GM12878 (cell line): Measurements from ENCODE around the gene HOATZ. TPM values are rescaled to one million over a fixed set of nuclear protein-coding genes. Genes with fewer than 3 reads are reported as not detected.

Experiments used
- BHLHE40 ChIP-seq, 2 experiments: fragments of 450-650 bp in 1 of 2; IDR thresholded peaks; 2 replicates each; pipeline ENCODE4 v1.6.1; 2011 to 2017; ENCODE audit warnings: low read depth in 2 of 2, borderline replicate concordance in 1 of 2, improper control_type of control experiment in 1 of 2, low read length in 1 of 2, mild to moderate bottlenecking in 1 of 2
- CEBPB ChIP-seq, 2 experiments: fragments of 150-350 bp in 1 of 2; IDR thresholded peaks; 2 replicates each; pipeline ENCODE4 v1.6.1; 2012 to 2014; ENCODE audit warnings: low read depth in 2 of 2, low read length in 2 of 2, borderline replicate concordance in 1 of 2, inconsistent platforms in 1 of 2
- CHD2 ChIP-seq: IDR thresholded peaks from 2 replicates; pipeline ENCODE4 v1.6.1; 2011; ENCODE audit warnings: low read depth, low read length, improper control_type of control experiment, borderline replicate concordance
- HDAC6 ChIP-seq: fragments of 200-600 bp; sonication (generic); IDR thresholded peaks from one replicate; pipeline ENCODE4 v1.8.0; 2017; ENCODE audit warnings: antibody characterized with exemption; ENCODE audit not compliant: unreplicated experiment
- IKZF1 ChIP-seq: fragments of 450-650 bp; conservative IDR thresholded peaks from 2 replicates; pipeline ENCODE4 v1.6.1; 2017; ENCODE audit warnings: antibody characterized with exemption, mild to moderate bottlenecking
- MEF2B ChIP-seq: fragments of 450-650 bp; IDR thresholded peaks from 2 replicates; pipeline ENCODE4 v1.6.1; 2018; ENCODE audit warnings: mild to moderate bottlenecking, moderate library complexity; ENCODE audit not compliant: partially characterized antibody, poor library complexity, severe bottlenecking
- PRDM15 ChIP-seq: fragments of 450-650 bp; formaldehyde crosslinking; IDR thresholded peaks from 2 replicates; pipeline ENCODE4 v1.4.0; 2020; ENCODE audit warnings: mild to moderate bottlenecking, moderate library complexity
- RUNX3 ChIP-seq: IDR thresholded peaks from 2 replicates; pipeline ENCODE4 v1.6.1; 2012; ENCODE audit warnings: low read length, inconsistent platforms
- SMC3 ChIP-seq: IDR thresholded peaks from 2 replicates; pipeline ENCODE4 v1.6.1; 2011; ENCODE audit warnings: low read length, improper control_type of control experiment, borderline replicate concordance
- ZBTB33 ChIP-seq: fragments of 450-650 bp; IDR thresholded peaks from 2 replicates; pipeline ENCODE4 v1.6.1; 2017; ENCODE audit warnings: mild to moderate bottlenecking
- ZNF384 ChIP-seq: IDR thresholded peaks from 2 replicates; pipeline ENCODE4 v1.6.1; 2012; ENCODE audit warnings: low read depth, mild to moderate bottlenecking, low read length, improper control_type of control experiment, borderline replicate concordance
- ZNF622 ChIP-seq: fragments of 450-650 bp; IDR thresholded peaks from 2 replicates; pipeline ENCODE4 v1.6.1; 2017; ENCODE audit warnings: mild to moderate bottlenecking, inconsistent platforms
- polyA plus RNA-seq, 11 experiments: library from polyadenylated mRNA; depleted of rRNA in 4 of 11; unstranded in 6 of 11; stranded (reverse) in 5 of 11; fragments of >200 nt; fragmentation: Nextera tagmentation in 4 of 11; fragmentation: Illumina TruSeq in 1 of 11; extraction: Ambion mirVana in 4 of 11; extraction: Trizol in 1 of 11; gene quantifications; 1 replicate in 1 of 11; 2 replicates in 10 of 11; pipeline versions ENCODE4 v1.2.1 to v1.2.3, GENCODE V29; 2011 to 2016; ENCODE audit warnings: inconsistent platforms in 2 of 11, missing spikeins in 2 of 11, low read depth in 1 of 11
- total RNA-seq, 4 experiments: library from RNA; depleted of rRNA in 3 of 4; stranded (reverse); fragments of >200 nt in 3 of 4; fragmentation: Illumina TruSeq in 1 of 4; extraction: Trizol in 1 of 4; gene quantifications; 2 replicates each; pipeline versions ENCODE4 v1.2.1 to v1.2.3, GENCODE V29; 2013 to 2021

The HOATZ gene
- total and polyA plus RNA-seq, 10 of the 15 experiments (the other 5 are each of a cell fraction or from before 2014, with no cell fraction given), result 0.28 TPM; not detected in 9

- no peak for TF ChIP-seq PRDM15 (CRISPR knock-in tag)
- no peak for TF ChIP-seq CHD2
- TF ChIP-seq ZNF622, result no peak
- no peak for TF ChIP-seq ZNF384
- TF ChIP-seq IKZF1, result no peak
- no peak for TF ChIP-seq MEF2B
- no peak for TF ChIP-seq ZBTB33
- no peak for TF ChIP-seq SMC3
- no peak for TF ChIP-seq HDAC6
- no peak for TF ChIP-seq RUNX3
- TF ChIP-seq CEBPB (IDR thresholded peaks at IDR 0.05; ENCODE audit: borderline replicate concordance in 1 of 2, low read depth in 2 of 2, low read length in 2 of 2), result no peak
- no peak for TF ChIP-seq BHLHE40 (IDR thresholded peaks at IDR 0.05; ENCODE audit: borderline replicate concordance in 1 of 2, low read depth in 2 of 2, low read length in 1 of 2)
Observed at GRCh38 chr11:111581341-111581740, 66.8 kb downstream of the HOATZ start (continued).
